Suppressor macrophage treated with lipopolysaccharide for 4 hours (primary cell): ENCODE data around the gene RAB15.

Experiments used
- DNase-seq: peaks from one replicate; pipeline ENCODE4 v3.0.0-alpha.2; 2020

The RAB15 gene

GRCh38 chr14:64954491-64955240 lies 17.5 kb downstream of the RAB15 start:
- DNase-seq, result no peak

GRCh38 chr14:64953661-64954060 lies 18.5 kb downstream of the RAB15 start:
- DNase-seq, result no peak

- DNase-seq, result no peak
Measured at GRCh38 chr14:64953310-64953654, 18.9 kb downstream of the RAB15 start.

- peak; percentile 44 for DNase-seq
Measured at GRCh38 chr14:64952598-64953309, 19.4 kb downstream of the RAB15 start.

GRCh38 chr14:64951724-64952123 lies 20.4 kb downstream of the RAB15 start:
- no peak for DNase-seq

GRCh38 chr14:64951291-64951690 lies 20.8 kb downstream of the RAB15 start:
- DNase-seq, result no peak

GRCh38 chr14:64950889-64951288 lies 21.2 kb downstream of the RAB15 start:
- DNase-seq, result no peak

- no peak for DNase-seq
Measured at GRCh38 chr14:64948612-64949210, 23.4 kb downstream of the RAB15 start.

- no peak for DNase-seq
Measured at GRCh38 chr14:64947710-64948611, 24.2 kb downstream of the RAB15 start.

- no peak for DNase-seq
Measured at GRCh38 chr14:64946310-64947045, 25.7 kb downstream of the RAB15 start.

- DNase-seq, result no peak
Measured at GRCh38 chr14:64945431-64946178, 26.5 kb downstream of the RAB15 start.

- no peak for DNase-seq
Measured at GRCh38 chr14:64944861-64945260, 27.3 kb downstream of the RAB15 start.

GRCh38 chr14:64944041-64944440 lies 28.1 kb downstream of the RAB15 start:
- no peak for DNase-seq

- no peak for DNase-seq
Measured at GRCh38 chr14:64943556-64943955, 28.6 kb downstream of the RAB15 start.

- DNase-seq, result no peak
Measured at GRCh38 chr14:64942531-64943111, 29.5 kb downstream of the RAB15 start, which contains the start of gene GPX2. GPX2 (minus strand) TSS chr14:64942745; CDS start chr14:64942726, 19 bp downstream.

- no peak for DNase-seq
Measured at GRCh38 chr14:64940336-64940910, 31.7 kb downstream of the RAB15 start.

GRCh38 chr14:64939817-64940190 lies 32.3 kb downstream of the RAB15 start:
- DNase-seq, result no peak

GRCh38 chr14:64938972-64939816 lies 32.9 kb downstream of the RAB15 start:
- DNase-seq, result no peak

GRCh38 chr14:64937821-64938193 lies 34.3 kb downstream of the RAB15 start:
- DNase-seq, result no peak
